Astrocyte of the spinal cord (primary cell): ENCODE results near the gene ARFGEF3.

Source experiments
- DNase-seq: peaks from one replicate; pipeline ENCODE4 v3.0.0; 2011; ENCODE audit warnings: low read depth, low spot score
- H3K4me3 ChIP-seq: 2 replicates; pipeline ENCODE4 v1.5.1; 2011; ENCODE audit warnings: low read depth, mild to moderate bottlenecking, low read length, moderate library complexity
- in situ Hi-C: cut with HindIII; loops from 2 replicates; pipeline ENCODE4 v1.10.0; 2017; ENCODE audit warnings: low sequenced_read_pairs
- TF ChIP-seq, protein P1 (sequence below): IDR thresholded peaks from 2 replicates; pipeline ENCODE4 v1.5.1; 2012; ENCODE audit warnings: low read depth, mild to moderate bottlenecking, low read length, inconsistent platforms

The ARFGEF3 gene

DNA sequence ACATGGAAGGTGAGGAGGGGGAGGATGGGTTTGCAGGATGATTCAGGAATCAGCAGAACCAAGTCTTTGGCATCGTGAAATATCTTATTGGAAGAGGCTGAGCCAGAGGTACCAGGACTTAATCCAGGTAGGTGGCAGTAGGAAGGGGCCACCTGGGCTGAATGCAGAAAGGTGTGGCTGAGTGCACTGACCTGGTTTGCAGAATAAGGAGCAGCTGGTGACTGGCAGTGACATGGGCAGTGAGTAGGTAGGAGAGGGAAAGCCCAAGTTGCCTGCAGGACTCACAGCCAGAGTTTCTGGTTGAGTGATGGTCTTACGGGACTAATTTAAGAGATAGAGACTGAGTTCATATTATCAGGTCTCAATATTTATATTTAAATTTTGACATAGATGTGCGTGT, 57.7 kb downstream of the ARFGEF3 start:
- in situ Hi-C loops = no loop called here
- H3K4me3 ChIP-seq = no peak overlapping the region
- DNase-seq = no peak
- TF ChIP-seq, protein P1, sequence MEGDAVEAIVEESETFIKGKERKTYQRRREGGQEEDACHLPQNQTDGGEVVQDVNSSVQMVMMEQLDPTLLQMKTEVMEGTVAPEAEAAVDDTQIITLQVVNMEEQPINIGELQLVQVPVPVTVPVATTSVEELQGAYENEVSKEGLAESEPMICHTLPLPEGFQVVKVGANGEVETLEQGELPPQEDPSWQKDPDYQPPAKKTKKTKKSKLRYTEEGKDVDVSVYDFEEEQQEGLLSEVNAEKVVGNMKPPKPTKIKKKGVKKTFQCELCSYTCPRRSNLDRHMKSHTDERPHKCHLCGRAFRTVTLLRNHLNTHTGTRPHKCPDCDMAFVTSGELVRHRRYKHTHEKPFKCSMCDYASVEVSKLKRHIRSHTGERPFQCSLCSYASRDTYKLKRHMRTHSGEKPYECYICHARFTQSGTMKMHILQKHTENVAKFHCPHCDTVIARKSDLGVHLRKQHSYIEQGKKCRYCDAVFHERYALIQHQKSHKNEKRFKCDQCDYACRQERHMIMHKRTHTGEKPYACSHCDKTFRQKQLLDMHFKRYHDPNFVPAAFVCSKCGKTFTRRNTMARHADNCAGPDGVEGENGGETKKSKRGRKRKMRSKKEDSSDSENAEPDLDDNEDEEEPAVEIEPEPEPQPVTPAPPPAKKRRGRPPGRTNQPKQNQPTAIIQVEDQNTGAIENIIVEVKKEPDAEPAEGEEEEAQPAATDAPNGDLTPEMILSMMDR = no peak

- in situ Hi-C loops = no loop called here
- no peak for DNase-seq
- TF ChIP-seq, protein P1 = no peak
- H3K4me3 ChIP-seq = no peak overlapping the region
Observed at GRCh38 chr6:138219901-138220300, 58.2 kb downstream of the ARFGEF3 start.

GRCh38 chr6:138222901-138223546, 61.3 kb downstream of the ARFGEF3 start:
- in situ Hi-C loops = no loop called here
- TF ChIP-seq, protein P1 = no peak
- no peak overlapping the region for H3K4me3 ChIP-seq
- DNase-seq = no peak

- H3K4me3 ChIP-seq = no peak overlapping the region
- TF ChIP-seq, protein P1 = no peak
- no peak for DNase-seq
- in situ Hi-C loops = no loop called here
Observed at GRCh38 chr6:138225953-138226352, 64.2 kb downstream of the ARFGEF3 start.

GRCh38 chr6:138226700-138227315, 65.1 kb downstream of the ARFGEF3 start:
- in situ Hi-C loops = no loop called here
- no peak for DNase-seq
- H3K4me3 ChIP-seq = no peak overlapping the region
- TF ChIP-seq, protein P1 = no peak

GRCh38 chr6:138227316-138227781, 65.6 kb downstream of the ARFGEF3 start:
- no peak overlapping the region for H3K4me3 ChIP-seq
- no peak for DNase-seq
- in situ Hi-C loops = no loop called here
- TF ChIP-seq, protein P1 = no peak
